ENCODE measurements around the gene ATG16L1. TPM values are rescaled to one million over a fixed set of nuclear protein-coding genes. Genes with fewer than 3 reads are reported as not detected.
"Not testable (repeated sequence)": the region's sequence is repeated elsewhere in the genome, so short reads cannot be mapped to it uniquely, and the experiment has no call there.

The ATG16L1 gene
- polyA plus RNA-seq, 1 donor = 17.4 TPM

GRCh38 chr2:233331536-233331935 is 80.1 kb downstream of the ATG16L1 start:
- peak; percentile 49 for DNase-seq (ENCODE audit: low read depth)

GRCh38 chr2:233332125-233332524 is 80.7 kb downstream of the ATG16L1 start:
- DNase-seq (ENCODE audit: low read depth) = no peak

- DNase-seq (ENCODE audit: low read depth) = no peak
Observed at GRCh38 chr2:233334915-233335314, 83.4 kb downstream of the ATG16L1 start.

GRCh38 chr2:233336091-233336490 is 84.6 kb downstream of the ATG16L1 start:
- DNase-seq (ENCODE audit: low read depth) = not testable (repeated sequence)

- DNase-seq (ENCODE audit: low read depth) = no peak
Observed at GRCh38 chr2:233336541-233336940, 85.1 kb downstream of the ATG16L1 start.

- DNase-seq (ENCODE audit: low read depth) = no peak
Observed at GRCh38 chr2:233338046-233338445, 86.6 kb downstream of the ATG16L1 start.

- no peak for DNase-seq (ENCODE audit: low read depth)
Observed at GRCh38 chr2:233338812-233339368, 87.4 kb downstream of the ATG16L1 start.

- DNase-seq (ENCODE audit: low read depth) = no peak
Observed at GRCh38 chr2:233339427-233339826, 88.0 kb downstream of the ATG16L1 start.

GRCh38 chr2:233341296-233341695 is 89.8 kb downstream of the ATG16L1 start:
- no peak for DNase-seq (ENCODE audit: low read depth)

GRCh38 chr2:233342301-233342700 is 90.8 kb downstream of the ATG16L1 start:
- no peak for DNase-seq (ENCODE audit: low read depth)

GRCh38 chr2:233343171-233343705 is 91.8 kb downstream of the ATG16L1 start:
- DNase-seq (ENCODE audit: low read depth) = no peak

Other genes with a start within 250 kb of the ATG16L1 start
- 1.2 TPM for gene NGEF, start 238.4 kb upstream of the ATG16L1 start, polyA plus RNA-seq (ENCODE audit: insufficient read length)
- gene NEU2, start 219.0 kb upstream of the ATG16L1 start, polyA plus RNA-seq (ENCODE audit: insufficient read length) = not detected
- gene INPP5D, start 191.3 kb upstream of the ATG16L1 start, polyA plus RNA-seq (ENCODE audit: insufficient read length) = 8.3 TPM
- 0.10 TPM for gene SAG, start 56.1 kb downstream of the ATG16L1 start, polyA plus RNA-seq (ENCODE audit: insufficient read length)
- 21.9 TPM for gene DGKD, start 102.8 kb downstream of the ATG16L1 start, polyA plus RNA-seq (ENCODE audit: insufficient read length)